DND-41 (cell line): ENCODE results near the gene CACNB4.

Source experiments
- EZH2 ChIP-seq: IDR thresholded peaks from 3 replicates; pipeline ENCODE4 v1.6.1; 2012; ENCODE audit warnings: borderline replicate concordance, low read depth, mild to moderate bottlenecking, moderate library complexity, low read length, inconsistent platforms; ENCODE audit not compliant: severe bottlenecking
- TF ChIP-seq, protein P1 (sequence below): IDR thresholded peaks from 2 replicates; pipeline ENCODE4 v1.5.1; 2012; ENCODE audit warnings: borderline replicate concordance, low read length, moderate library complexity, mild to moderate bottlenecking; ENCODE audit not compliant: poor library complexity, severe bottlenecking; ENCODE audit errors: extremely low read depth

DNA sequence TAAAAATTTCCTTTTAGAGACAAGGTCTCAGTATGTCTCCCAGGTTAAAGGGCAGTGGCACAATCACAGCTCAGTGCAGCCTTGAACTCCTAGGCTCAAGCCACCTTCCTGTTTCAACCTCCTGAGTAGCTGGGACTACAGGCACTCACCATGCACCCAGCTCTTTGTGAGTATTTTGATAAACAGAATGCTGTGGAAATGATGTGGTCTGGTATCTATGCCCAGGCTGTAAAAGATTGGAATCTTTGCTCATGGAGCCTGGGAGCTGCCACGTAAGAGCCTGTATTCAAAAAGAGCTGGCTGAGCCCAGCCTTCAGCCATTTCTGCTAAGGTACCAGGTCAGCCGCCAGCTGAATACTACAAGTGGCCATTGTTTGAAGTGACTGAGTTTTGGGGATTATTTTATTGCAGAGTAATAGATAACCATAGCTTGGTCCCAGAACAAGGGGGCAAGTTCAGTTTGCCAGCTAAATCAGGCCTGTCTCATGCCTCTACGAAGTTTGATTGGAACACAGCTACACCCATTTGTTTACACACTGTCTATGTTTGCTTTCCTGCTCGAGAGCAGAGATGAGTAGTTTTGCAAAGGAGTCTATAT lies 249.3 kb downstream of the CACNB4 start:
- TF ChIP-seq, protein P1, sequence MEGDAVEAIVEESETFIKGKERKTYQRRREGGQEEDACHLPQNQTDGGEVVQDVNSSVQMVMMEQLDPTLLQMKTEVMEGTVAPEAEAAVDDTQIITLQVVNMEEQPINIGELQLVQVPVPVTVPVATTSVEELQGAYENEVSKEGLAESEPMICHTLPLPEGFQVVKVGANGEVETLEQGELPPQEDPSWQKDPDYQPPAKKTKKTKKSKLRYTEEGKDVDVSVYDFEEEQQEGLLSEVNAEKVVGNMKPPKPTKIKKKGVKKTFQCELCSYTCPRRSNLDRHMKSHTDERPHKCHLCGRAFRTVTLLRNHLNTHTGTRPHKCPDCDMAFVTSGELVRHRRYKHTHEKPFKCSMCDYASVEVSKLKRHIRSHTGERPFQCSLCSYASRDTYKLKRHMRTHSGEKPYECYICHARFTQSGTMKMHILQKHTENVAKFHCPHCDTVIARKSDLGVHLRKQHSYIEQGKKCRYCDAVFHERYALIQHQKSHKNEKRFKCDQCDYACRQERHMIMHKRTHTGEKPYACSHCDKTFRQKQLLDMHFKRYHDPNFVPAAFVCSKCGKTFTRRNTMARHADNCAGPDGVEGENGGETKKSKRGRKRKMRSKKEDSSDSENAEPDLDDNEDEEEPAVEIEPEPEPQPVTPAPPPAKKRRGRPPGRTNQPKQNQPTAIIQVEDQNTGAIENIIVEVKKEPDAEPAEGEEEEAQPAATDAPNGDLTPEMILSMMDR = no peak
- TF ChIP-seq EZH2 = no peak
